Measurements from ENCODE around the gene CIB4.

Gene CIB4

DNA sequence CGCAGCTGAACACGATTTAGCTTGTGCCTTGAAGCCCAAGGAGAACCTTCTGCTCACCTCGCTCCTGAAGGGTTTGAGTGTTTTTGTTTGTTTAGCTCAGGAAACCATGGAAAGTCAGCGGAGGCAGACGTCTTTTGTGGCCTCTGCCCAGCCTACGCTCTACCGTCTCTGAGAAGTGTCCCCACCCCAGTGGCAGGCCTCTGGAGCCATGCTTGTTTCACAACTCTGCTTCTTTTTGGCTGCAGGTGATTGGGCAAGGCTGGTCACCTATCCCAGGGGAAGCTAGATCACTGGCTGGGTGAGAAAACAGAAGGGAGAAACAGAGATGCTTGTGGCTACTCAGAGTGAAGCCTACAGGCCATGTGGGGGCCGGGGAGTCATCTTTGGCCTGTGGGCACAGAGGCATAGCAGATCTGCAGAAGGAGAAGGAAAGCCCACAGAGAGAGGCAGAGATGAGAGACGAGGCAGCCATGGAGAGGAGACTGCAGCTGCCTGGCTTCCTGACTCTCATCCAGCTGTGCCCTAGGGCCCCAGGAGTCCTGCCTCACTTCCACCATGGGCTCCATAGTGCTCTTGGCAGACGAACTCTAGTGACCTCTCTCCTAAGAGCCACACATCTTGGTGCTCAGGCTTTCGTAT lies 50.1 kb downstream of the CIB4 start:
- Histone ChIP-seq H3K27ac (replicated peaks; ENCODE audit: low read length) (no peak overlapping the region), H2BK120ac (ENCODE audit: low read depth, low read length) (no peak overlapping the region), H3K18ac (ENCODE audit: low read length) (no peak overlapping the region), H2BK15ac (ENCODE audit: low read length) (no peak overlapping the region), H3K27me3 (ENCODE audit: control insufficient read depth in 3 of 3, insufficient read depth in 3 of 3, low read depth in 1 of 3, low read length in 3 of 3) (peaks cover 0 to 20% (median 2%) of the 10 kb centered on the region in 3 experiments), H3K4me1 (ENCODE audit: control insufficient read depth in 2 of 2, insufficient read depth in 1 of 2, low read depth in 1 of 2, low read length in 2 of 2) (peaks cover 2 to 23% of the 10 kb centered on the region in 2 donors), H3K23ac (ENCODE audit: low read depth, low read length, poor library complexity) (no peak overlapping the region), H3K79me1 (ENCODE audit: low read depth, low read length) (no peaks in the 10 kb centered on the region), H3K4ac (ENCODE audit: low read length) (no peak overlapping the region), H4K8ac (ENCODE audit: low read depth, low read length) (no peak overlapping the region), H3K4me2 (ENCODE audit: insufficient read depth, low read length, poor library complexity, severe bottlenecking) (no peak overlapping the region), H3K4me3 (ENCODE audit: low read length in 2 of 2) (peak overlapping the region in 1 of 2 donors; percentile 31), H2BK12ac (ENCODE audit: low read length) (no peak overlapping the region), H2BK5ac (ENCODE audit: low read length) (no peak overlapping the region), H3K9ac (ENCODE audit: low read depth, low read length, poor library complexity) (no peak overlapping the region), H2AFZ (ENCODE audit: low read length) (peak overlapping the region; percentile 39), H4K91ac (ENCODE audit: low read depth, low read length, poor library complexity) (no peak overlapping the region), H2AK5ac (ENCODE audit: low read depth, low read length) (no peak overlapping the region), H3K36me3 (replicated peaks in 1 of 2; ENCODE audit: control insufficient read depth in 2 of 2, insufficient read depth in 2 of 2, low read length in 2 of 2) (no peaks in the 10 kb centered on the region), H3K14ac (ENCODE audit: low read length) (no peak overlapping the region), H3K9me3 (replicated peaks in 1 of 2; ENCODE audit: control insufficient read depth in 2 of 2, insufficient read depth in 1 of 2, low read depth in 1 of 2, low read length in 2 of 2) (no peaks in the 10 kb centered on the region)
- no peak for DNase-seq (ENCODE audit: low spot score)
- no CpG with 5 or more reads among the region's 11 CpGs for WGBS, 2 donors (ENCODE audit: extremely low coverage in 2 of 2, insufficient read length in 2 of 2, insufficient replicate concordance in 1 of 2)

DNA sequence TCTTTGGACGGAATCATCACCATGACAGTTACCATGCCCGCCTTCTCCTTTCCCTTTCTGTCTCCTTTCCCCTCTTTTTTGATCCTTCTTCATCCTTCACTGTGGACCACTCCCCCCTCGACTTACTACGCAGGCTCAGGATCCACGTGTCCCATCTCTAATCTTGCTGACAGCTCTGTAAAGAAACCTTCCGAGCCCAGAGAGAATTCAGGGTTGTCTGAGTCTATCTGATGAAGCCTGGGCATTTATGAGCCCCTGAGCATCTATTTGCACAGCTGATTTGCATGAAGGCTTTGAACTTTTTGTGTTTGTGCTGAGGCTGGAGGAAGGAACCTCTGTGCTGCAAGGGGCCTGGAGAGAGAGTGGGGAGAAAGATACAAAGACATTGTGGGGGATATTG lies 50.7 kb downstream of the CIB4 start:
- Histone ChIP-seq H3K23ac (ENCODE audit: low read depth, low read length, poor library complexity) (no peak overlapping the region), H3K4me1 (ENCODE audit: control insufficient read depth in 2 of 2, insufficient read depth in 1 of 2, low read depth in 1 of 2, low read length in 2 of 2) (peaks cover 0 to 17% of the 10 kb centered on the region in 2 donors)
- WGBS, 2 donors (ENCODE audit: extremely low coverage in 2 of 2, insufficient read length in 2 of 2, insufficient replicate concordance in 1 of 2) = no CpG with 5 or more reads among the region's 6 CpGs

DNA sequence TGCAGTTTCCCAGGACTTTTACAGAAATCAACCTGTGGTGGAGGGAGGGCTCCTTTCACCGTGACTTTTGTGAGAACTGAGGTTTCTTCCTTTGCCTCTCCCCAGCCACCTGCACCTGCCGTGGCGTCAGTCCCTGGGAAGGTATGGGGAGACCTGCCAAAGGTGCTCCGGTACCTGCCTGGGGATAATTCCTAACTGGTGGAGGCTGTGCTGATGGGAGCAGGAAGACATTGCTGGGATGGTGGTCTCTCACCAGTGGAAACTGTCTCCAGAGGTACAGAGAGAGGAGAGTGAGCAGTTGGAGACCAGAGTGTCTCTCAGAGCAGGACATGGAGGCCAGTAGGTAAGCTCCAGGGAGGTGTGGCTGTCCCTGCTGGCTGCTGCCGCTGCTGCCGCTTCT lies 52.6 kb downstream of the CIB4 start:
- Histone ChIP-seq H3K27ac (replicated peaks; ENCODE audit: low read length) (no peak overlapping the region), H4K91ac (ENCODE audit: low read depth, low read length, poor library complexity) (no peak overlapping the region), H2AFZ (ENCODE audit: low read length) (peak overlapping the region; percentile 29), H3K4me1 (ENCODE audit: control insufficient read depth in 2 of 2, insufficient read depth in 1 of 2, low read depth in 1 of 2, low read length in 2 of 2) (peaks cover 0 to 12% of the 10 kb centered on the region in 2 donors), H3K27me3 (ENCODE audit: control insufficient read depth in 3 of 3, insufficient read depth in 3 of 3, low read depth in 1 of 3, low read length in 3 of 3) (peaks cover 0 to 43% (median 2%) of the 10 kb centered on the region in 3 experiments), H2AK5ac (ENCODE audit: low read depth, low read length) (no peak overlapping the region), H3K36me3 (replicated peaks in 1 of 2; ENCODE audit: control insufficient read depth in 2 of 2, insufficient read depth in 2 of 2, low read length in 2 of 2) (no peaks in the 10 kb centered on the region), H3K4ac (ENCODE audit: low read length) (no peak overlapping the region), H3K79me1 (ENCODE audit: low read depth, low read length) (no peaks in the 10 kb centered on the region), H3K4me3 (ENCODE audit: low read length in 2 of 2) (no peak overlapping the region), H4K8ac (ENCODE audit: low read depth, low read length) (no peak overlapping the region), H3K18ac (ENCODE audit: low read length) (peak overlapping the region; percentile 32), H2BK120ac (ENCODE audit: low read depth, low read length) (no peak overlapping the region), H3K14ac (ENCODE audit: low read length) (no peak overlapping the region), H2BK15ac (ENCODE audit: low read length) (no peak overlapping the region), H3K9ac (ENCODE audit: low read depth, low read length, poor library complexity) (peak overlapping the region; percentile 66), H3K9me3 (replicated peaks in 1 of 2; ENCODE audit: control insufficient read depth in 2 of 2, insufficient read depth in 1 of 2, low read depth in 1 of 2, low read length in 2 of 2) (no peaks in the 10 kb centered on the region), H2BK5ac (ENCODE audit: low read length) (no peak overlapping the region), H3K23ac (ENCODE audit: low read depth, low read length, poor library complexity) (no peak overlapping the region), H2BK12ac (ENCODE audit: low read length) (no peak overlapping the region), H3K4me2 (ENCODE audit: insufficient read depth, low read length, poor library complexity, severe bottlenecking) (no peak overlapping the region)
- no CpG with 5 or more reads among the region's 6 CpGs for WGBS, 2 donors (ENCODE audit: extremely low coverage in 2 of 2, insufficient read length in 2 of 2, insufficient replicate concordance in 1 of 2)
- DNase-seq (ENCODE audit: low spot score) = no peak

More for the DNA sequence above, 50.7 kb downstream of the CIB4 start:
- no peak overlapping the region for H3K18ac ChIP-seq (ENCODE audit: low read length)
- H2BK12ac ChIP-seq (ENCODE audit: low read length) = no peak overlapping the region
- H3K9ac ChIP-seq (ENCODE audit: low read depth, low read length, poor library complexity) = no peak overlapping the region
- no peak overlapping the region for H3K14ac ChIP-seq (ENCODE audit: low read length)
- H4K8ac ChIP-seq (ENCODE audit: low read depth, low read length) = no peak overlapping the region
- H3K27ac ChIP-seq (replicated peaks; ENCODE audit: low read length) = no peak overlapping the region
- no peaks in the 10 kb centered on the region for H3K36me3 ChIP-seq (replicated peaks in 1 of 2; ENCODE audit: control insufficient read depth in 2 of 2, insufficient read depth in 2 of 2, low read length in 2 of 2)
- H3K27me3 ChIP-seq (ENCODE audit: control insufficient read depth in 3 of 3, insufficient read depth in 3 of 3, low read depth in 1 of 3, low read length in 3 of 3) = peaks cover 0 to 26% (median 2%) of the 10 kb centered on the region in 3 experiments
- H3K9me3 ChIP-seq (replicated peaks in 1 of 2; ENCODE audit: control insufficient read depth in 2 of 2, insufficient read depth in 1 of 2, low read depth in 1 of 2, low read length in 2 of 2) = no peaks in the 10 kb centered on the region
- no peaks in the 10 kb centered on the region for H3K79me1 ChIP-seq (ENCODE audit: low read depth, low read length)
- H2BK5ac ChIP-seq (ENCODE audit: low read length) = no peak overlapping the region
- H4K91ac ChIP-seq (ENCODE audit: low read depth, low read length, poor library complexity) = no peak overlapping the region
- no peak for DNase-seq (ENCODE audit: low spot score)
- H2AK5ac ChIP-seq (ENCODE audit: low read depth, low read length) = peak overlapping the region; percentile 72
- H2BK15ac ChIP-seq (ENCODE audit: low read length) = no peak overlapping the region
- H2AFZ ChIP-seq (ENCODE audit: low read length) = peak overlapping the region; percentile 39
- no peak overlapping the region for H2BK120ac ChIP-seq (ENCODE audit: low read depth, low read length)
- H3K4ac ChIP-seq (ENCODE audit: low read length) = no peak overlapping the region
- H3K4me2 ChIP-seq (ENCODE audit: insufficient read depth, low read length, poor library complexity, severe bottlenecking) = no peak overlapping the region
- H3K4me3 ChIP-seq (ENCODE audit: low read length in 2 of 2) = no peak overlapping the region

DNA sequence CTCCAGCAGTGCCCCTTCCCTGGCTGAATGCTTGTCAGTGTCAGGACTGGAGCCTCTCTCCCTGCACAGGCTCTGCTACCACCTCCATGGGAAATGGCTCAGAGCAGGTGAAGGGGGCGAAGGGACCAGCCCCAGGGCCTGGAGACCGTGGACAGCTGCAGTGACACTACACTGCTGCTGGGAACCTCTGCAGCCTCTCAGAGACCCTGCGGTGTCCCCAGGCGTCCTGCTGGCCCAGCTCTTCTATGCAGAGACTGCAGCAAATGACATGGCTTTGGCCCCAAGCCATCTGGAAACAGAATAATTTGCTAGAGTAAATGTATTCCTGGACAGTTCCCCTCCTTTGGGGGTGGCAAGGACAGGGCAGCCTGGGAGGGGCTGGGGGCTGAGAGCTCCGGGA lies 53.2 kb downstream of the CIB4 start:
- H3K4me1 ChIP-seq (ENCODE audit: control insufficient read depth in 2 of 2, insufficient read depth in 1 of 2, low read depth in 1 of 2, low read length in 2 of 2) = peaks cover 0 to 12% of the 10 kb centered on the region in 2 donors
- H3K4ac ChIP-seq (ENCODE audit: low read length) = no peak overlapping the region
- no peak overlapping the region for H3K4me2 ChIP-seq (ENCODE audit: insufficient read depth, low read length, poor library complexity, severe bottlenecking)
- H2BK120ac ChIP-seq (ENCODE audit: low read depth, low read length) = no peak overlapping the region
- H3K27ac ChIP-seq (replicated peaks; ENCODE audit: low read length) = no peak overlapping the region
- no peak for DNase-seq (ENCODE audit: low spot score)
- no peak overlapping the region for H3K23ac ChIP-seq (ENCODE audit: low read depth, low read length, poor library complexity)
- no peaks in the 10 kb centered on the region for H3K36me3 ChIP-seq (replicated peaks in 1 of 2; ENCODE audit: control insufficient read depth in 2 of 2, insufficient read depth in 2 of 2, low read length in 2 of 2)
- peak overlapping the region; percentile 50 for H2BK12ac ChIP-seq (ENCODE audit: low read length)
- H3K27me3 ChIP-seq (ENCODE audit: control insufficient read depth in 3 of 3, insufficient read depth in 3 of 3, low read depth in 1 of 3, low read length in 3 of 3) = peaks cover 0 to 46% (median 2%) of the 10 kb centered on the region in 3 experiments
- WGBS, 2 donors (ENCODE audit: extremely low coverage in 2 of 2, insufficient read length in 2 of 2, insufficient replicate concordance in 1 of 2) = no CpG with 5 or more reads among the region's 5 CpGs
- H4K91ac ChIP-seq (ENCODE audit: low read depth, low read length, poor library complexity) = no peak overlapping the region
- H3K9ac ChIP-seq (ENCODE audit: low read depth, low read length, poor library complexity) = no peak overlapping the region
- no peak overlapping the region for H3K14ac ChIP-seq (ENCODE audit: low read length)
- no peak overlapping the region for H3K18ac ChIP-seq (ENCODE audit: low read length)
- H2AK5ac ChIP-seq (ENCODE audit: low read depth, low read length) = no peak overlapping the region
- no peaks in the 10 kb centered on the region for H3K79me1 ChIP-seq (ENCODE audit: low read depth, low read length)
- H2BK15ac ChIP-seq (ENCODE audit: low read length) = no peak overlapping the region
- H3K9me3 ChIP-seq (replicated peaks in 1 of 2; ENCODE audit: control insufficient read depth in 2 of 2, insufficient read depth in 1 of 2, low read depth in 1 of 2, low read length in 2 of 2) = no peaks in the 10 kb centered on the region
- no peak overlapping the region for H4K8ac ChIP-seq (ENCODE audit: low read depth, low read length)
- peak overlapping the region; percentile 29 for H2AFZ ChIP-seq (ENCODE audit: low read length)
- H3K4me3 ChIP-seq (ENCODE audit: low read length in 2 of 2) = no peak overlapping the region
- no peak overlapping the region for H2BK5ac ChIP-seq (ENCODE audit: low read length)

Measured in neuronal stem cell (in vitro differentiated cells).